Heart left ventricle (tissue), 16 donors: ENCODE measurements around the gene SLC30A3. TPM values are rescaled to one million over a fixed set of nuclear protein-coding genes. Genes with fewer than 3 reads are reported as not detected.

Source experiments
- ATAC-seq, 4 donors: fragments of 200-7000 bp; cut with Tn5 transposase; one replicate each; pipeline ENCODE4 v1.9.1; 2020 to 2022; ENCODE audit warnings: moderate library complexity in 4 of 4, mild to moderate bottlenecking in 3 of 4, moderate number of reproducible peaks in 1 of 4
- DNase-seq, 5 donors: peaks; one replicate each; pipeline ENCODE4 v3.0.0-alpha.2; 2020
- H3K27ac ChIP-seq, 12 donors: fragments of 200-600 bp; sonication (generic) in 4 of 12; one replicate each; pipeline versions ENCODE4 v1.5.0 to v1.8.0; 2016 to 2022; ENCODE audit warnings: mild to moderate bottlenecking in 2 of 12
- H3K27me3 ChIP-seq, 9 donors: fragments of 200-600 bp; sonication (generic) in 2 of 9; one replicate each; pipeline versions ENCODE4 v1.5.1 to v1.8.0; 2016 to 2022; ENCODE audit warnings: mild to moderate bottlenecking in 3 of 9
- H3K36me3 ChIP-seq, 9 donors: fragments of 200-600 bp; sonication (generic) in 2 of 9; one replicate each; pipeline versions ENCODE4 v1.5.0 to v1.8.0; 2018 to 2022; ENCODE audit warnings: mild to moderate bottlenecking in 2 of 9
- H3K4me1 ChIP-seq, 12 donors: fragments of 200-600 bp; sonication (generic) in 4 of 12; one replicate each; pipeline versions ENCODE4 v1.5.0 to v1.8.0; 2016 to 2022; ENCODE audit warnings: mild to moderate bottlenecking in 3 of 12
- H3K4me3 ChIP-seq, 12 donors: fragments of 200-600 bp; sonication (generic) in 4 of 12; one replicate each; pipeline versions ENCODE4 v1.5.0 to v1.8.0; 2017 to 2022; ENCODE audit warnings: mild to moderate bottlenecking in 9 of 12, moderate library complexity in 4 of 12
- H3K9me3 ChIP-seq, 12 donors: fragments of 200-600 bp; sonication (generic) in 4 of 12; one replicate each; pipeline versions ENCODE4 v1.5.0 to v1.8.0; 2016 to 2022; ENCODE audit warnings: mild to moderate bottlenecking in 1 of 12
- POLR2A ChIP-seq, 2 donors: fragments of 450-650 bp; IDR thresholded peaks; one replicate each; pipeline ENCODE4 v1.6.1; 2017; ENCODE audit warnings: antibody characterized with exemption in 2 of 2, mild to moderate bottlenecking in 2 of 2, moderate library complexity in 2 of 2
- WGBS, 4 donors: extraction: QIAGEN DNeasy Blood & Tissue Kit in 2 of 4; methylation state at CpG; one replicate each; pipeline versions ENCODE4 v1.1.5 to v1.1.7; 2013 to 2018; 5-methylcytosine and 5-hydroxymethylcytosine counted together
- intact Hi-C, 10 donors: fragments of 100-400 bp; cut with DNase I; formaldehyde crosslinking; loops; one replicate each; pipeline versions ENCODE4 v1.11.1 to v1.14.2; 2022
- polyA plus RNA-seq, 2 donors: library from polyadenylated mRNA; stranded (reverse); fragments of 200-250 nt; gene quantifications; one replicate each; pipeline ENCODE4 v1.2.3, GENCODE V29; 2013
- total RNA-seq, 9 donors: library from RNA; depleted of rRNA in 2 of 9; stranded (reverse); fragments of >200 nt in 2 of 9; fragmentation: NEBNext Ultra II Directional in 3 of 9; extraction: Animal tissue kit (Norgen Biotek cat#: 25700) in 3 of 9; gene quantifications; one replicate each; pipeline versions ENCODE4 v1.1.0 to v1.2.4, GENCODE V29; 2016 to 2023
- TF ChIP-seq, protein P1 (sequence below), 12 donors: fragments of 200-600 bp; sonication (generic) in 4 of 12; IDR thresholded peaks; one replicate each; pipeline versions ENCODE4 v1.5.0 to v1.8.0; 2018 to 2022; ENCODE audit warnings: antibody characterized with exemption in 12 of 12, mild to moderate bottlenecking in 5 of 12
- donor health status: ischemic (EF 13 %, LVEDD 7.1; RV severe dilation, severe dysfunction).
- donor health status: healthy with polysubstance abuse.
- donor health status: DM: no; HTN: yes; CAD: no.
- donor health status: DM: no; HTN: no; CAD: no.
- donor health status: ischemic (EF 25% LVEDD 6.9; RV normal size, moderate dysfunction).
- donor health status: ischemic (EF 25% LVEDD 5.7; RV mildly dilated, moderate dysfunction).
- donor health status: healthy.
- donor health status: DM: yes; HTN: yes; CAD: no.
- donor health status: ischemic (EF 35%, LVEDD 5.7; RV mildly dilated, moderate dysfunction).
- donor health status: nonischemic (EF 11% LVEDD 7.7; RV severe dilation, severe dysfunction).
- donor health status: DM: yes; HTN: yes; CAD: no.
- donor health status: PGD.
- donor health status: ischemic (EF 29% LVEDD 5.4; RV normal size, mild dysfunction).
- donor health status: nonischemic (EF 23%, LVEDD 6.1; RV moderate dilation, normal function).

SLC30A3 gene
- total and polyA plus RNA-seq, 11 donors, result 5.0 to 18.1 (median 9.0) TPM

DNA sequence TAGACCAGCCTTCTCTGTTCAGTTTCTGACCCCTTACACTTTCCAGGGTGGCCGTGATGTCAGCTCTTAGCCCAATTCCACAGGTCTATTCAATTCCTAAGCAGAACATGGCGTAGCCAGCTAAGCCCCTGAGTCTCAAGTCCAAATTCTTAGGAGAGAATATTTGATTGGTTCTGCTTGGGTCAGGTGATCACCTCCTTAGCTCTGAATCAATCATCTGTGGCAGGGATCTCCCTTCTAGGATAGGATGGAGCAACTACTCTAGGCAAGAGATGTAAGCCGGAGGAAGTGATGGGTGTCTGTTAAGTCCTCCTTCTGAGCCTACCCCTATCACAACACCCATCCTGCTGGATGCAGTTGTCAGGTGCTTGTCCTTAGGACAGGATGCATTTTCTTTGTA, 34.3 kb upstream of the SLC30A3 start:
- TF ChIP-seq POLR2A (IDR thresholded peaks at IDR 0.05), result no peak
- TF ChIP-seq, protein P1, sequence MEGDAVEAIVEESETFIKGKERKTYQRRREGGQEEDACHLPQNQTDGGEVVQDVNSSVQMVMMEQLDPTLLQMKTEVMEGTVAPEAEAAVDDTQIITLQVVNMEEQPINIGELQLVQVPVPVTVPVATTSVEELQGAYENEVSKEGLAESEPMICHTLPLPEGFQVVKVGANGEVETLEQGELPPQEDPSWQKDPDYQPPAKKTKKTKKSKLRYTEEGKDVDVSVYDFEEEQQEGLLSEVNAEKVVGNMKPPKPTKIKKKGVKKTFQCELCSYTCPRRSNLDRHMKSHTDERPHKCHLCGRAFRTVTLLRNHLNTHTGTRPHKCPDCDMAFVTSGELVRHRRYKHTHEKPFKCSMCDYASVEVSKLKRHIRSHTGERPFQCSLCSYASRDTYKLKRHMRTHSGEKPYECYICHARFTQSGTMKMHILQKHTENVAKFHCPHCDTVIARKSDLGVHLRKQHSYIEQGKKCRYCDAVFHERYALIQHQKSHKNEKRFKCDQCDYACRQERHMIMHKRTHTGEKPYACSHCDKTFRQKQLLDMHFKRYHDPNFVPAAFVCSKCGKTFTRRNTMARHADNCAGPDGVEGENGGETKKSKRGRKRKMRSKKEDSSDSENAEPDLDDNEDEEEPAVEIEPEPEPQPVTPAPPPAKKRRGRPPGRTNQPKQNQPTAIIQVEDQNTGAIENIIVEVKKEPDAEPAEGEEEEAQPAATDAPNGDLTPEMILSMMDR (IDR thresholded peaks at IDR 0.05), result no peak
- H3K36me3 ChIP-seq, result peaks cover 0 to 35% (median 7%) of the 10 kb centered on the region in 9 donors
- H3K27ac ChIP-seq, result no peak overlapping the region
- intact Hi-C loops, result loop anchor here in 1 of 10 donors (5.0 kb wide), 1 partner anchor 45 kb away; no protein-coding TSS in a partner anchor
- WGBS, 4 donors, result 83 to 90% (median 85%) methylated on average over 3 of the region's 3 CpGs
- peaks cover 0 to 61% (median 16%) of the 10 kb centered on the region in 12 donors for H3K4me1 ChIP-seq
- no peaks in the 10 kb centered on the region for H3K27me3 ChIP-seq
- H3K4me3 ChIP-seq, result no peak overlapping the region
- H3K9me3 ChIP-seq, result no peaks in the 10 kb centered on the region
- ATAC-seq, result no peak
- DNase-seq, result peak in 1 of 5 donors; percentile 2

DNA sequence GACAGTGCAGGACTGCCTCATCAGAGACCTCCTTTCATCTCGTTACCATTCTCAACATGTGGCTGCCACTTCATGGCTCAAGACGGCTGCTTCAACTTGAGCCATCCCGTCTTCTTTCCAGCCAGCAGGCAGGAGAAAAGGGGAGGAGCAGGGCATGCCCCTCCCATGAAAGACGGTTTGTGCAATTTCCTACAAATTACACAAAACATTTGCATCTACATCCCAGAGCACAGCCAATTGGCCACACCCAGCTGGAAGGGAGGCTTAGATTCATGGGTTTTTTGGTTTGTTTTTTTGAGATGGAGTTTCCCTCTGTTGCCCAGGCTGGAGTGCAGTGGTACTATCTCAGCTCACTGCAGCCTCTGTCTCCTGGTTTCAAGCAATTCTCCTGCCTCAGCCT, 33.6 kb upstream of the SLC30A3 start:
- ATAC-seq, result no peak
- Histone ChIP-seq H3K27me3 (peaks cover 0 to 3% (median 0%) of the 10 kb centered on the region in 9 donors), H3K27ac (no peak overlapping the region), H3K4me3 (no peak overlapping the region), H3K9me3 (no peaks in the 10 kb centered on the region), H3K4me1 (peaks cover 0 to 67% (median 16%) of the 10 kb centered on the region in 12 donors), H3K36me3 (peaks cover 0 to 29% (median 7%) of the 10 kb centered on the region in 9 donors)
- no peak for DNase-seq
- 36 to 67% (median 42%) methylated on average over 4 of the region's 4 CpGs for WGBS, 4 donors
- no peak for TF ChIP-seq POLR2A (IDR thresholded peaks at IDR 0.05)
- TF ChIP-seq, protein P1 (IDR thresholded peaks at IDR 0.05), result no peak
- intact Hi-C loops, result loop anchor here in 1 of 10 donors (5.0 kb wide), 1 partner anchor 44 kb away; no protein-coding TSS in a partner anchor

DNA sequence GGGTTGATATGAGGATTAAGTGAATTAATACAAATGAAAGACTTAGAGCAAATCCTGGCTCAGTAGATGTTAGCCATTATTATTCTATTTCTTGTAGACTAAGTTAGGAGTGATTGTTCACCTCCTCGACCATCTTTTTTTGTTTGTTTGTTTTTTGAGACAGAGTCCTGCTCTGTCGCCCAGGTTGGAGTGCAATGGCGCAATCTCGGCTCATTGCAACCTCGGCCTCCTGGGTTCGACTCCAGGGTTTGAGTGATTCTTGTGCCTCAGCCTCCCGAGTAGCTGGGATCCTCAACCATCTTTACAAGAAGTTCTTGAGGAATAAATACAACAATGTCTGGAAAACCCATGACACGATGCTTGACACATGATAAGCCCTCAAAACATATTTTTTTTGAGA, 32.1 kb upstream of the SLC30A3 start:
- no peak overlapping the region for H3K27ac ChIP-seq
- ATAC-seq (no peak), DNase-seq (no peak)
- peaks cover 0 to 3% (median 0%) of the 10 kb centered on the region in 9 donors for H3K27me3 ChIP-seq
- TF ChIP-seq, protein P1 (IDR thresholded peaks at IDR 0.05), result no peak
- TF ChIP-seq POLR2A (IDR thresholded peaks at IDR 0.05), result no peak
- 74 to 91% (median 81%) methylated on average over 8 of the region's 8 CpGs for WGBS, 4 donors
- H3K4me3 ChIP-seq, result no peak overlapping the region
- peaks cover 6 to 77% (median 16%) of the 10 kb centered on the region in 12 donors for H3K4me1 ChIP-seq
- intact Hi-C loops, result loop anchor here in 1 of 10 donors (5.0 kb wide), 1 partner anchor 43 kb away; no protein-coding TSS in a partner anchor
- no peaks in the 10 kb centered on the region for H3K9me3 ChIP-seq
- H3K36me3 ChIP-seq, result peaks cover 0 to 15% (median 0%) of the 10 kb centered on the region in 9 donors

DNA sequence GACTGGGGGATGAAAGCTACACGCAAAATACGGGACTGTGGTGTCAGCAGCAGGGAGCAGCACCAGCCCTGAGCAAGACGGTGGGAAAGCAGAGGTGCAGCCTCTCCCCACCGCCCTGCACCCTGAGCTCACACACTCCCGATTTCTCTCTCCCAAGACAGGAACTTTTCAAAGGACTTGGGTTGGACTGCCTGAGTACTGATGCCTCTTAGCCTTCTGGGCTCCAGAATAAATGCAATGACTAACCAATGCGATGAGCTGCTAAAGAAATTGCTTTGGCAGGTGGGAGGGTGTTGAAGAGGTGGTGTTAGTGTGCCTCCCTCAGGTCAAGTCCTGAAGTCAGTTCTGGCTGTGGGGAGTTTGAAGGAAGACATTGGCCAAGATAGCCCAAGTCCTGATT, 29.0 kb upstream of the SLC30A3 start:
- Histone ChIP-seq H3K4me1 (peaks cover 7 to 89% (median 20%) of the 10 kb centered on the region in 12 donors), H3K27me3 (peaks cover 0 to 3% (median 0%) of the 10 kb centered on the region in 9 donors)
- intact Hi-C loops, result no loop called here

More for the DNA sequence above, 29.0 kb upstream of the SLC30A3 start:
- DNase-seq (peak in 1 of 5 donors; percentile 11), ATAC-seq (peak in 3 of 4 donors; percentile 45 to 60 (median 58))
- Histone ChIP-seq H3K4me3 (no peak overlapping the region), H3K27ac (peak overlapping the region in 4 of 12 donors; percentile 24 to 75 (median 32)), H3K9me3 (no peaks in the 10 kb centered on the region), H3K36me3 (peaks cover 0 to 5% (median 0%) of the 10 kb centered on the region in 9 donors)
- no peak for TF ChIP-seq POLR2A (IDR thresholded peaks at IDR 0.05)
- TF ChIP-seq, protein P1 (IDR thresholded peaks at IDR 0.05), result no peak
- 30 to 37% (median 35%) methylated on average over 6 of the region's 6 CpGs for WGBS, 4 donors
